H9 (cell line): Measurements from ENCODE around the gene NLRP13. TPM values are rescaled to one million over a fixed set of nuclear protein-coding genes. Genes with fewer than 3 reads are reported as not detected.

Experiments
- DNase-seq: peaks from one replicate; pipeline ENCODE4 v3.0.0-alpha.2; 2017
- H2AFZ ChIP-seq: one replicate; pipeline ENCODE4 v1.6.1; 2013; ENCODE audit warnings: mild to moderate bottlenecking, low read length, control low read depth, moderate library complexity
- H2AK5ac ChIP-seq: 2 replicates; pipeline ENCODE4 v1.6.1; 2013; ENCODE audit warnings: low read length, control low read depth, mixed read lengths; ENCODE audit not compliant: insufficient read length
- H2BK120ac ChIP-seq: one replicate; pipeline ENCODE4 v1.6.1; 2013; ENCODE audit warnings: low read depth, mild to moderate bottlenecking, low read length, control low read depth, inconsistent platforms; ENCODE audit not compliant: poor library complexity, severe bottlenecking
- H2BK12ac ChIP-seq: 2 replicates; pipeline ENCODE4 v1.6.1; 2013; ENCODE audit warnings: low read length, control low read depth, mixed read lengths, low read depth; ENCODE audit not compliant: insufficient read length
- H2BK15ac ChIP-seq: 2 replicates; pipeline ENCODE4 v1.6.1; 2013; ENCODE audit warnings: low read depth, low read length, control low read depth
- H2BK20ac ChIP-seq: one replicate; pipeline ENCODE4 v1.6.1; 2013; ENCODE audit warnings: low read depth, mild to moderate bottlenecking, low read length, control low read depth, inconsistent platforms; ENCODE audit not compliant: poor library complexity, severe bottlenecking
- H2BK5ac ChIP-seq: 2 replicates; pipeline ENCODE4 v1.6.1; 2013; ENCODE audit warnings: low read length, control low read depth, mixed read lengths; ENCODE audit not compliant: insufficient read length
- H3K14ac ChIP-seq: 2 replicates; pipeline ENCODE4 v1.6.1; 2013; ENCODE audit warnings: low read length, control low read depth; ENCODE audit not compliant: insufficient read depth
- H3K18ac ChIP-seq: 2 replicates; pipeline ENCODE4 v1.6.1; 2013; ENCODE audit warnings: low read depth, mild to moderate bottlenecking, mixed read lengths, low read length, control low read depth; ENCODE audit not compliant: insufficient read length
- H3K23ac ChIP-seq: 2 replicates; pipeline ENCODE4 v1.6.1; 2013; ENCODE audit warnings: low read length, control low read depth, mixed read lengths, low read depth; ENCODE audit not compliant: insufficient read length
- H3K23me2 ChIP-seq: 2 replicates; pipeline ENCODE4 v1.6.1; 2013; ENCODE audit warnings: low read depth, mild to moderate bottlenecking, mixed read lengths, low read length, control low read depth; ENCODE audit not compliant: insufficient read length, poor library complexity, severe bottlenecking
- H3K27ac ChIP-seq: 2 replicates; pipeline ENCODE4 v1.5.1; 2013; ENCODE audit warnings: low read length, control low read depth, mixed read lengths, low read depth; ENCODE audit not compliant: insufficient read length
- H3K27me3 ChIP-seq: 2 replicates; pipeline ENCODE4 v1.6.1; 2013; ENCODE audit warnings: low read length, control low read depth, inconsistent platforms; ENCODE audit not compliant: insufficient read depth
- H3K4ac ChIP-seq: 2 replicates; pipeline ENCODE4 v1.6.1; 2013; ENCODE audit warnings: low read depth, mild to moderate bottlenecking, control low read depth, inconsistent platforms, low read length, moderate library complexity
- H3K4me1 ChIP-seq: 2 replicates; pipeline ENCODE4 v1.6.1; 2013; ENCODE audit warnings: low read length, control low read depth, inconsistent platforms; ENCODE audit not compliant: insufficient read depth
- H3K4me2 ChIP-seq: 2 replicates; pipeline ENCODE4 v1.6.1; 2013; ENCODE audit warnings: low read length, control low read depth, mixed read lengths; ENCODE audit not compliant: insufficient read length, insufficient read depth
- H3K56ac ChIP-seq: 2 replicates; pipeline ENCODE4 v1.6.1; 2013; ENCODE audit warnings: low read depth, mild to moderate bottlenecking, mixed read lengths, low read length, control low read depth; ENCODE audit not compliant: insufficient read length
- H3K79me1 ChIP-seq: 2 replicates; pipeline ENCODE4 v1.6.1; 2013; ENCODE audit warnings: low read depth, mild to moderate bottlenecking, moderate library complexity, low read length, control low read depth, inconsistent platforms; ENCODE audit not compliant: insufficient read depth, poor library complexity, severe bottlenecking
- H3K79me2 ChIP-seq: 2 replicates; pipeline ENCODE4 v1.6.1; 2013; ENCODE audit warnings: low read length, control low read depth, inconsistent platforms; ENCODE audit not compliant: insufficient read depth
- H3K9ac ChIP-seq: 2 replicates; pipeline ENCODE4 v1.6.1; 2013; ENCODE audit warnings: low read length, control low read depth, mixed read lengths; ENCODE audit not compliant: insufficient read length; ENCODE audit errors: extremely low read depth
- H3K9me3 ChIP-seq: one replicate; pipeline ENCODE4 v1.6.1; 2013; ENCODE audit warnings: low read depth, low read length, inconsistent platforms; ENCODE audit not compliant: control insufficient read depth
- H3T11ph ChIP-seq: one replicate; pipeline ENCODE4 v1.6.1; 2013; ENCODE audit warnings: mild to moderate bottlenecking, low read length, control low read depth, inconsistent platforms
- H4K20me1 ChIP-seq: one replicate; pipeline ENCODE4 v1.6.1; 2013; ENCODE audit not compliant: control insufficient read depth, insufficient read length, insufficient read depth
- H4K5ac ChIP-seq: 2 replicates; pipeline ENCODE4 v1.6.1; 2013; ENCODE audit warnings: low read depth, mild to moderate bottlenecking, mixed read lengths, low read length, control low read depth; ENCODE audit not compliant: insufficient read length
- H4K8ac ChIP-seq: replicated peaks from 2 replicates; pipeline ENCODE4 v1.6.1; 2013; ENCODE audit warnings: low read length, control low read depth, mixed read lengths, low read depth; ENCODE audit not compliant: insufficient read length
- H4K91ac ChIP-seq: 2 replicates; pipeline ENCODE4 v1.6.1; 2013; ENCODE audit warnings: low read depth, mild to moderate bottlenecking, moderate library complexity, mixed read lengths, low read length, control low read depth; ENCODE audit not compliant: insufficient read length
- H3K27ac Mint-ChIP-seq, 3 experiments: 2 replicates in 2 of 3; 3 replicates in 1 of 3; pipeline ENCODE4 v1.8.0; 2020 to 2021; ENCODE audit warnings: mixed read lengths in 3 of 3, mild to moderate bottlenecking in 1 of 3, moderate library complexity in 1 of 3
- H3K27me3 Mint-ChIP-seq: 2 replicates; pipeline ENCODE4 v1.8.0; 2021; ENCODE audit warnings: low read depth, mild to moderate bottlenecking, moderate library complexity, mixed read lengths
- H3K36me3 Mint-ChIP-seq, 3 experiments: 2 replicates in 2 of 3; 3 replicates in 1 of 3; pipeline ENCODE4 v1.8.0; 2020 to 2021; ENCODE audit warnings: low read depth in 3 of 3, mixed read lengths in 3 of 3; ENCODE audit not compliant: insufficient read depth in 1 of 3
- H3K4me1 Mint-ChIP-seq, 2 experiments: 2 replicates each; pipeline ENCODE4 v1.8.0; 2020; ENCODE audit warnings: mixed read lengths in 2 of 2
- H3K4me3 Mint-ChIP-seq, 2 experiments: 2 replicates in 1 of 2; 3 replicates in 1 of 2; pipeline ENCODE4 v1.8.0; 2020 to 2021; ENCODE audit warnings: mild to moderate bottlenecking in 2 of 2, mixed read lengths in 2 of 2, moderate library complexity in 1 of 2
- H3K9me3 Mint-ChIP-seq, 2 experiments: 2 replicates in 1 of 2; 3 replicates in 1 of 2; pipeline ENCODE4 v1.8.0; 2020; ENCODE audit warnings: mild to moderate bottlenecking in 2 of 2, mixed read lengths in 2 of 2, moderate library complexity in 1 of 2
- CTCF ChIP-seq: fragments of 200-600 bp; sonication (generic); conservative IDR thresholded peaks from 3 replicates; pipeline ENCODE4 v1.8.0; 2021; ENCODE audit warnings: antibody characterized with exemption, mild to moderate bottlenecking
- WGBS: extraction: QIAGEN DNeasy Blood & Tissue Kit; methylation state at CpG from one replicate; pipeline ENCODE4 v1.1.7; 2013; ENCODE audit warnings: missing lambda C conversion rate, low lambda C conversion rate, mixed read lengths; ENCODE audit not compliant: insufficient read length; ENCODE audit errors: extremely low coverage; 5-methylcytosine and 5-hydroxymethylcytosine counted together
- total RNA-seq: library from RNA; stranded (reverse); gene quantifications from 2 replicates; pipeline ENCODE4 v1.2.1, GENCODE V29; 2021

NLRP13 gene
- total RNA-seq, 1 experiment from 2014 or later, result not detected

- Histone ChIP-seq H2BK5ac (no peak overlapping the region), H3K23me2 (no peaks in the 10 kb centered on the region), H4K91ac (no peak overlapping the region), H3K9ac (no peak overlapping the region), H3K9me3 (peaks cover 85% of the 10 kb centered on the region), H2BK12ac (no peak overlapping the region), H2BK20ac (no peak overlapping the region), H4K5ac (no peak overlapping the region), H4K20me1 (no peaks in the 10 kb centered on the region), H2AK5ac (no peak overlapping the region), H4K8ac (no peak overlapping the region), H3K4me1 (no peaks in the 10 kb centered on the region), H2BK15ac (no peak overlapping the region), H3K27me3 (no peaks in the 10 kb centered on the region), H2AFZ (no peak overlapping the region), H3K79me2 (no peaks in the 10 kb centered on the region), H3K14ac (no peak overlapping the region), H3K56ac (no peak overlapping the region), H3K23ac (no peak overlapping the region), H3K79me1 (no peaks in the 10 kb centered on the region), H3T11ph (no peak overlapping the region), H3K4ac (no peak overlapping the region), H3K27ac (no peak overlapping the region), H2BK120ac (no peak overlapping the region), H3K18ac (no peak overlapping the region), H3K4me2 (no peak overlapping the region)
- H3K9me3 Mint-ChIP-seq, result peaks cover 91 to 98% of the 10 kb centered on the region in 2 experiments
- H3K27ac Mint-ChIP-seq, result no peak overlapping the region
- WGBS, result no CpG with 5 or more reads among the region's 4 CpGs
- no peak for DNase-seq
- TF ChIP-seq CTCF, result no peak
- peaks cover 1% of the 10 kb centered on the region for H3K27me3 Mint-ChIP-seq
- no peaks in the 10 kb centered on the region for H3K4me1 Mint-ChIP-seq
- H3K4me3 Mint-ChIP-seq, result no peak overlapping the region
- H3K36me3 Mint-ChIP-seq, result peaks cover under 1 to 30% (median 16%) of the 10 kb centered on the region in 3 experiments; a peak in 4 of 7 replicates
Measured at GRCh38 chr19:55882626-55883025, 49.5 kb downstream of the NLRP13 start.
